ENCODE results near the gene SAMD3. TPM values are rescaled to one million over a fixed set of nuclear protein-coding genes. Genes with fewer than 3 reads are reported as not detected.
"Not testable (repeated sequence)": the region's sequence is repeated elsewhere in the genome, so short reads cannot be mapped to it uniquely, and the experiment has no call there.

Gene SAMD3
- total and polyA plus RNA-seq, 9 donors = 0.81 to 7.4 (median 2.7) TPM

DNA sequence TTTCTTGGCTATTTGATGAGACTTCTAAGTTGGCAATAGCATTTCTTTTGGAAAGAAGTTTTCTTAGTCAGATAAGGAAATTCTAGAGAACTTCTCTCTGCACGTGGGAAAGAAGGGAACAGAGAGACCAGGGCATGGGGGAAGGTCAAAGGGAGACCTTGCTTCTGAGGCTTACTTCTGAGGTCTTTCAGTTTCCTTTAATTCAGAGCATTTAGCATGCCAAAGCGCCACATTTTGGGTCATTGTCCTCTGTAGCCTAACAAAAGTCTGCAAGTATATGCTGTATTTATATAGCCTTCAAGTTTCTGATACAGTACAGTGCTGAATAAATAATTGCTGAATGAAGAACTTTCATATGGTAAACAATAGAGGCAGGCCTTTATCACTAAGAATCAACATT lies 95.6 kb downstream of the SAMD3 start:
- 47 to 58% (median 49%) methylated on average over 2 of the region's 2 CpGs for WGBS, 3 donors
- H3K27ac ChIP-seq = no peak overlapping the region
- H3K4me3 ChIP-seq = no peak overlapping the region
- intact Hi-C loops (cut with DNase I) = no loop called here
- TF ChIP-seq CTCF (IDR thresholded peaks at IDR 0.05) = no peak
- TF ChIP-seq POLR2A (IDR thresholded peaks at IDR 0.05) = no peak
- TF ChIP-seq EP300 (IDR thresholded peaks at IDR 0.05) = no peak
- H3K27me3 ChIP-seq = no peaks in the 10 kb centered on the region
- no peaks in the 10 kb centered on the region for H3K36me3 ChIP-seq
- no peak for DNase-seq
- no peaks in the 10 kb centered on the region for H3K9me3 ChIP-seq
- peaks cover 2% of the 10 kb centered on the region for H3K4me1 ChIP-seq (ENCODE audit: insufficient read depth)

- no peak overlapping the region for H3K27ac ChIP-seq
- WGBS, 3 donors = 79 to 93% (median 83%) methylated on average over 2 of the region's 2 CpGs
- intact Hi-C loops (cut with DNase I) = no loop called here
- H3K36me3 ChIP-seq = no peaks in the 10 kb centered on the region
- H3K4me3 ChIP-seq = no peak overlapping the region
- H3K9me3 ChIP-seq = no peaks in the 10 kb centered on the region
- TF ChIP-seq CTCF (IDR thresholded peaks at IDR 0.05) (no peak), POLR2A (IDR thresholded peaks at IDR 0.05) (no peak), EP300 (IDR thresholded peaks at IDR 0.05) (no peak)
- peaks cover 2% of the 10 kb centered on the region for H3K4me1 ChIP-seq (ENCODE audit: insufficient read depth)
- DNase-seq = no peak
- H3K27me3 ChIP-seq = no peaks in the 10 kb centered on the region
These were observed 100.5 kb downstream of the SAMD3 start for GRCh38 chr6:130122243-130122642.

- no peak for DNase-seq
- H3K27ac ChIP-seq = no peak overlapping the region
- no peaks in the 10 kb centered on the region for H3K36me3 ChIP-seq
- no peaks in the 10 kb centered on the region for H3K27me3 ChIP-seq
- TF ChIP-seq CTCF (IDR thresholded peaks at IDR 0.05) (no peak), POLR2A (IDR thresholded peaks at IDR 0.05) (no peak), EP300 (IDR thresholded peaks at IDR 0.05) (no peak)
- intact Hi-C loops (cut with DNase I) = no loop called here
- peaks cover 2% of the 10 kb centered on the region for H3K4me1 ChIP-seq (ENCODE audit: insufficient read depth)
- H3K4me3 ChIP-seq = no peak overlapping the region
- no peaks in the 10 kb centered on the region for H3K9me3 ChIP-seq
These were observed 102.0 kb downstream of the SAMD3 start for GRCh38 chr6:130120731-130121130.

DNA sequence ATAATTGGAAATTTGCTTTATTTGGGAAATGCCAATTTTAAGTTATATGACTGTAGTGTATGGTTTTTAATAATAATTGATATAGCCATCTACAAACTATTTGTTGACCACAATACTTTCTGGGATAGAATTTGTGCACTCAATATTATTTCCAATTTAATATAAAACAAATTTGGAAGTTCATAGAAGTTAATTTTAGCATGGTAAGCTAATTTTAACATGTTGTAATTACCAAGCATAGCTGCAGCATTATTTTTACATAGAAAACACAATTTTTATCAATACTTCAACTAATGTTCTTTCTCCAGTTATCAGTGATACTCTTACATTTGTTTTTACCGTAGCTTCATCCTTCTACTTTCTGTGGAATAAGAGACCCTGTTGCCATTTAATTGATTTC lies 103.5 kb downstream of the SAMD3 start:
- H3K27ac ChIP-seq = no peak overlapping the region
- intact Hi-C loops (cut with DNase I) = no loop called here
- DNase-seq = no peak
- H3K9me3 ChIP-seq = no peaks in the 10 kb centered on the region
- H3K27me3 ChIP-seq = no peaks in the 10 kb centered on the region
- H3K36me3 ChIP-seq = no peaks in the 10 kb centered on the region
- 96 to 99% (median 98%) methylated on average over 1 of the region's 1 CpG for WGBS, 3 donors
- H3K4me1 ChIP-seq (ENCODE audit: insufficient read depth) = peaks cover 2% of the 10 kb centered on the region
- H3K4me3 ChIP-seq = no peak overlapping the region
- TF ChIP-seq CTCF (IDR thresholded peaks at IDR 0.05) (no peak), EP300 (IDR thresholded peaks at IDR 0.05) (no peak), POLR2A (IDR thresholded peaks at IDR 0.05) (no peak)

- TF ChIP-seq EP300 (IDR thresholded peaks at IDR 0.05) = no peak
- no peak for TF ChIP-seq CTCF (IDR thresholded peaks at IDR 0.05)
- TF ChIP-seq POLR2A (IDR thresholded peaks at IDR 0.05) = no peak
- H3K4me3 ChIP-seq = no peak overlapping the region
- no peaks in the 10 kb centered on the region for H3K9me3 ChIP-seq
- H3K27me3 ChIP-seq = no peaks in the 10 kb centered on the region
- H3K4me1 ChIP-seq (ENCODE audit: insufficient read depth) = no peaks in the 10 kb centered on the region
- intact Hi-C loops (cut with DNase I) = no loop called here
- WGBS, 3 donors = 87 to 97% (median 96%) methylated on average over 6 of the region's 6 CpGs
- no peak overlapping the region for H3K27ac ChIP-seq
- no peak for DNase-seq
- H3K36me3 ChIP-seq = no peaks in the 10 kb centered on the region
These were observed 104.5 kb downstream of the SAMD3 start for GRCh38 chr6:130118236-130118635.

GRCh38 chr6:130117187-130117701 lies 105.5 kb downstream of the SAMD3 start:
- H3K27me3 ChIP-seq; H3K4me3 ChIP-seq; H3K9me3 ChIP-seq; H3K36me3 ChIP-seq; H3K27ac ChIP-seq; intact Hi-C loops (cut with DNase I); DNase-seq; H3K4me1 ChIP-seq (ENCODE audit: insufficient read depth): not testable (repeated sequence)
- WGBS, 3 donors = 97 to 99% (median 98%) methylated on average over 2 to 3 of the region's 4 CpGs
